Prostate gland (tissue), 2 donors: ENCODE data around the gene RIT2.

Source experiments
- POLR2AphosphoS5 ChIP-seq: sonication (generic); formaldehyde crosslinking; IDR thresholded peaks from one replicate; pipeline ENCODE4 v1.6.1; 2017; ENCODE audit warnings: antibody characterized with exemption
- TF ChIP-seq, protein P1 (sequence below), 4 experiments: fragments of 200-600 bp in 2 of 4; fragments of 450-650 bp in 2 of 4; sonication (generic) in 2 of 4; IDR thresholded peaks; 1 replicate in 3 of 4; 2 replicates in 1 of 4; pipeline ENCODE4 v1.5.1; 2016 to 2019; ENCODE audit warnings: antibody characterized with exemption in 4 of 4, mild to moderate bottlenecking in 2 of 4, moderate library complexity in 2 of 4

- no peak for TF ChIP-seq POLR2AphosphoS5
- TF ChIP-seq, protein P1, sequence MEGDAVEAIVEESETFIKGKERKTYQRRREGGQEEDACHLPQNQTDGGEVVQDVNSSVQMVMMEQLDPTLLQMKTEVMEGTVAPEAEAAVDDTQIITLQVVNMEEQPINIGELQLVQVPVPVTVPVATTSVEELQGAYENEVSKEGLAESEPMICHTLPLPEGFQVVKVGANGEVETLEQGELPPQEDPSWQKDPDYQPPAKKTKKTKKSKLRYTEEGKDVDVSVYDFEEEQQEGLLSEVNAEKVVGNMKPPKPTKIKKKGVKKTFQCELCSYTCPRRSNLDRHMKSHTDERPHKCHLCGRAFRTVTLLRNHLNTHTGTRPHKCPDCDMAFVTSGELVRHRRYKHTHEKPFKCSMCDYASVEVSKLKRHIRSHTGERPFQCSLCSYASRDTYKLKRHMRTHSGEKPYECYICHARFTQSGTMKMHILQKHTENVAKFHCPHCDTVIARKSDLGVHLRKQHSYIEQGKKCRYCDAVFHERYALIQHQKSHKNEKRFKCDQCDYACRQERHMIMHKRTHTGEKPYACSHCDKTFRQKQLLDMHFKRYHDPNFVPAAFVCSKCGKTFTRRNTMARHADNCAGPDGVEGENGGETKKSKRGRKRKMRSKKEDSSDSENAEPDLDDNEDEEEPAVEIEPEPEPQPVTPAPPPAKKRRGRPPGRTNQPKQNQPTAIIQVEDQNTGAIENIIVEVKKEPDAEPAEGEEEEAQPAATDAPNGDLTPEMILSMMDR (IDR thresholded peaks at IDR 0.05): no peak
Measured at GRCh38 chr18:42929857-42930256, 185.6 kb downstream of the RIT2 start.
